HG02678 (cell line): Measurements from ENCODE around the gene PTPRR.

Source experiments
- ATAC-seq: cut with Tn5 transposase; IDR thresholded peaks from one replicate; pipeline ENCODE4 v1.9.1; 2021; ENCODE audit warnings: mild to moderate bottlenecking, moderate library complexity; ENCODE audit not compliant: unreplicated experiment

PTPRR gene

DNA sequence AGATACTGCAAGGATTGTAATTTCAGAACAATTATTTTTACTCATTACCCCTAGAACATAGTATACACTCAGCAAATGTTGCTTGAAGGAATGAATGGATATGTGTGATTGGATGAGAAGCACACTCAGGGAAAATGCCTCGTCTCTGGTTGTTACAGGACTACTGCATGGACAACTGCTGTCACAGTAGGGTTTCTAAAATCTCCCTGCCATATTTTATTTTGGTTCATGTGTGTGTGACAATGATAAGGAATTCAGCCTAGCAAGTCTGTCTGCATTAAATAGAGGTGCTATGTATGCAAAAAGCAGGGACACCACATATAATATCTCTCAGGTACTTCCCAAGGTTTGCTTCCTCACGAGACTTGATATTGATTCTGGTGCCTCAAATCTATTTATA lies 1.4 kb downstream of the PTPRR start:
- no peak for ATAC-seq

GRCh38 chr12:70918321-70918720 lies 2.2 kb downstream of the PTPRR start:
- no peak for ATAC-seq

- no peak for ATAC-seq
Observed at GRCh38 chr12:70910666-70911065, 9.9 kb downstream of the PTPRR start.

GRCh38 chr12:70908978-70909377 lies 11.6 kb downstream of the PTPRR start:
- ATAC-seq = no peak

GRCh38 chr12:70907412-70907811 lies 13.1 kb downstream of the PTPRR start:
- no peak for ATAC-seq

- ATAC-seq = no peak
Observed at GRCh38 chr12:70895956-70896355, 24.6 kb downstream of the PTPRR start.

GRCh38 chr12:70892593-70892992 lies 27.9 kb downstream of the PTPRR start:
- no peak for ATAC-seq

DNA sequence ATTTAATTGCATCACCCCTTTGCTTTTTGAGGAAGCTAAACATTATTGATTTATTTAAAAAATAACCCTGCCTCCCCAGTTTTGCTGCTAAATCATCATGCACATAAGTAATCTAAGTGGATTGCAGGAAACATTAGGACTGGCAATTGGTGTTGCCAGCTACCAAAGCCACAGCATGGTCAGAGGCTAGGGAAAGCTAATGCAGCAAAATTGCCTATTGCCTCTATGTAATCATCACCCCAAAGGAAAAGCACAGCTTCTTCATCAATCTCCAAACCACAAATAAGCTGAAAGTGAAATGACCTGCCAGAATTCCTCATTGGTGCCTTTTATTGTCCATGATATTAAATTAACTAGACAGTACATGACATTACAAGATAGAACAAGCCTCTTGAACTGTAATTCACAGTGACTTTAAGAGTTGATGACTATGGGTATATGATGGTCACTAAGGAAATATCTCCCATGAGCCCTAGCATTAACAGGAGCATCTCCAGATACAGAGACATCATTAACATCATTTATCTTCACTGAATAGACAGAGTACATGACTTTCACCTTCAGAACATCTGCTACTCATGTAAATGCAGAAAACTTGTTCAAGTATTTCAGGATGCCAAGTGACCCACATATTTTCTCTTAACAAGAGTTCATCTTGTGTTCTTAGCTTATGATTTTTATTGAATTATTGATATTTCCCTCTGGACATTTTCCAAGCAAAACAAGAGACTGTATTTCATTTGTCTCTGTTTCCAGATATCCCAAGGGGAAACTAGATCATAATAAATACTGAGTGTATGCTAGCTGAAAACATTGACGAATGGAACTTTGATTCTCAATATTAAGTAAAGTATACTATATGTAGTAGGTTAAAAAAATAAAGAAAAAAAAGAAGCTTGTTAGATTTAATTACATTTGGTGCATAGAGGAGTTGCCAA lies 29.4 kb downstream of the PTPRR start:
- ATAC-seq = no peak

GRCh38 chr12:70885956-70886355 lies 34.6 kb downstream of the PTPRR start:
- ATAC-seq = no peak

- no peak for ATAC-seq
Observed at GRCh38 chr12:70883855-70884254, 36.7 kb downstream of the PTPRR start.

- no peak for ATAC-seq
Observed at GRCh38 chr12:70880744-70881143, 39.8 kb downstream of the PTPRR start.

GRCh38 chr12:70876952-70877351 lies 43.6 kb downstream of the PTPRR start:
- ATAC-seq = no peak

DNA sequence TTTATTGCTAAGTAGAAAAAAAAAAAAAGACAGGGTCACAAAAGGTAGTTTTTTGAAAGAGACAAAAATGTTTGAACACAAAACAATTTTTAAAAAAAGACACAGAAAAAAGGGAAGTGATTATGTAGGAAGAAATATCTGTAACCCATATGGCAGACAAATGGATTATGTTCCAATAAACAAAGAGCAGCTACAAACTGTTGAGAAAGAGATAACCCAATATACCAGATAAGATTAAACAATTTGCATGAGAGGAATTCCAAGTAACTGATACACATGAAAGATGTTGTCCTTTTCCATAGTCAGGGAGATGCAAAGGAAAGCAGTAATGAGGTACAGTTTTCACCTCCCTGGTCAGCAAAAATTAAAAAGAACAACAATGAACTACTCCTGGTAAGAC lies 44.9 kb downstream of the PTPRR start:
- no peak for ATAC-seq

GRCh38 chr12:70854881-70855568 lies 65.5 kb downstream of the PTPRR start:
- no peak for ATAC-seq

DNA sequence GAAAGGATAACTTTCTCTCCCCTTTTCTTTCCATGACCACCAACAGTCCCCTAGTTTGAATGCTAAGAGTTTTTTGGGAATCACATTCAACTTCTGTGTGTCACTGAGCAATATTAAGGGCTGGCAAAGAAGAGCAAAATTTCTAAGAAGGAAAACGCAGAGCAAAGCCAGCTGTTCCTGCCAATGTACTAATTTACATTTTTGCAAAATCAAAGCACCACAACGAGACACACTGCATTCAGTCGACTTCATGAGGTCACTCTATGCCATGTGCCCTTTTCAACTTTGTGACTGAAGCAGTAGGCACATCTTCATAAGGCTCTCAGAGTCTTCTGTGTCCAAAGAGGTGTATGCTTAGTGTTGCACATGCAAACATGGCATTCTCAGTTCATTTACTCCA lies 66.4 kb downstream of the PTPRR start:
- ATAC-seq = no peak

DNA sequence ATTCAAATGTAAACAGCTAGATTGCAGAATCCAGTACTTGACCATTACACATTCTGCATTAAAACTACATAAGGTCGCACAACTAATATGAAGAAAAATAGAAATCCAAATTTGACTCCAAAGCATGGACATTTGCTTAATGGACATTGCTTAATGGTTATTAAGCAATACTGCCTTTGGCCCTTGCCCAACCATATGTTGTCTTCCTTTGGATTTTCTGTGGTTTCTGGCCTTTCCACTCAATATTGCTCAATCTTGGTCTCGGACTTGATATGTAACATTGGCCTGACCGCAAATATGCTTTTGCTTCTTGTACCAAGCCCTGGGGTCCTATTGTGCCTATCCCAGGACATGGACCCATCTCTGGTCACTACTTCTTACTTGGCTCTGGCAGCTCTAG lies 67.2 kb downstream of the PTPRR start:
- no peak for ATAC-seq

GRCh38 chr12:70852416-70853150 lies 68.0 kb downstream of the PTPRR start:
- no peak for ATAC-seq

DNA sequence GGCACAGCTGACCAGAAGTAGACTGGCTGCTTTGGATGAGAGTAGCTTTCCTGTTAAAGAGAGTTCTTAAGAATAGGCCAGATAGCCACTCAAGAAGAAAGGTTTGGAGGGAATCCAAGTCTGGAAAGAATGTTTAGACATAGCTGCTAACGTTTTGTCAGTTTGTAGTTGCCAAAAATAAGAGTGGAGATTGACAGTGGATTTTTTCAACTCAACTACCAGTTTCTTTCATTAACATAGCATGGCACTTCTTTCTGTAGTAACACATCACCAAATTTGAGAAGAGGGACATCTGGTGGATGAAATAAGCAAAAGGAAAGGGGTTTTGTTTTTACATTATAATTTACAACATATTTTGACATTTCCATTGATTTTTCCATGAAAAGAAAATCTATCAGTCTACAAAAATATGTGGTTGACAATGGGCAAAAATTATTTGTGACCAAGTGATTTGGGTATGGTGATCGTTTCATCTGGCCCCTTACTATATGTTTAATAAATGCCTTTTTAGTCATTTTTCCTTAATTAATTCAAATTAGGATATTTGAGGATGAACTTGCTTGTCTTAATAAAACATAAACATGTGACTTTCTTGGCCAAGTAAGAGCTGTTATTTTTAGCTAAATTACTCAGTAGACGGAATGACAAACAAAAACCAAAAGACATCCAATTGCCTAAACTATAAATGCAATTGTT lies 71.1 kb downstream of the PTPRR start:
- ATAC-seq = no peak

- ATAC-seq = no peak
Observed at GRCh38 chr12:70847871-70848270, 72.7 kb downstream of the PTPRR start.

DNA sequence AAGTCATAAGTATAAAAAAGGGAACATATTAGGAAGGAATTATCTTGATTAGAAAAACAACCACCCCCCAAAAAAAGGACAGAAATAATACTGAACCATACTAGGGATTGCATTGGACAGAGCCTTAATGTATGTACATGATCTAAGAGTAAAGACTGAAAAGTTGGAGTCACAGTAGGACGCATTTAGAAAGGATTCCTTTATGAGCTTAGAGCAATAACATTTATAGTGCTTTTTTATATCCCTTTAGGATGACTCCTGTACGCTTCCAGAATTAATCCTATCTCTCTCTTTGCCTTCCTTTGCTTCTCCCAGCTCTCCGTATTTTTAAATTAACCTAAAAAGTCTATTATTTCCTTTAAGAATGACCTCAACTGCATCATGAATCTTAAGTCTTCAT lies 75.3 kb downstream of the PTPRR start:
- no peak for ATAC-seq

- no peak for ATAC-seq
Observed at GRCh38 chr12:70843363-70843762, 77.2 kb downstream of the PTPRR start.
